Lower leg skin (tissue), 3 donors: ENCODE results near the gene INIP.

Experiments used
- CTCF ChIP-seq, 3 donors: fragments of 450-650 bp; IDR thresholded peaks; one replicate each; pipeline ENCODE4 v1.5.1; 2016; ENCODE audit warnings: antibody characterized with exemption in 3 of 3, mild to moderate bottlenecking in 3 of 3, moderate library complexity in 2 of 3
- POLR2A ChIP-seq, 2 donors: fragments of 450-650 bp; IDR thresholded peaks; one replicate each; pipeline ENCODE4 v1.6.1; 2016 to 2017; ENCODE audit warnings: antibody characterized with exemption in 2 of 2, mild to moderate bottlenecking in 1 of 2, moderate library complexity in 1 of 2

- TF ChIP-seq CTCF (IDR thresholded peaks at IDR 0.05) (no peak), POLR2A (IDR thresholded peaks at IDR 0.05) (no peak)
These were observed 10.5 kb upstream of the INIP start for GRCh38 chr9:112728401-112728800.
